Melanocyte of skin (primary cell): ENCODE data around the gene ATG4B. TPM values are rescaled to one million over a fixed set of nuclear protein-coding genes. Genes with fewer than 3 reads are reported as not detected.

Source experiments
- total RNA-seq, 2 donors: library from RNA; depleted of rRNA; stranded (reverse); fragments of >200 nt; gene quantifications; 2 replicates each; pipeline ENCODE4 v1.2.3, GENCODE V29; 2012

Gene ATG4B
- 10 to 100 TPM; 70.9 to 72.3 TPM for total RNA-seq

DNA sequence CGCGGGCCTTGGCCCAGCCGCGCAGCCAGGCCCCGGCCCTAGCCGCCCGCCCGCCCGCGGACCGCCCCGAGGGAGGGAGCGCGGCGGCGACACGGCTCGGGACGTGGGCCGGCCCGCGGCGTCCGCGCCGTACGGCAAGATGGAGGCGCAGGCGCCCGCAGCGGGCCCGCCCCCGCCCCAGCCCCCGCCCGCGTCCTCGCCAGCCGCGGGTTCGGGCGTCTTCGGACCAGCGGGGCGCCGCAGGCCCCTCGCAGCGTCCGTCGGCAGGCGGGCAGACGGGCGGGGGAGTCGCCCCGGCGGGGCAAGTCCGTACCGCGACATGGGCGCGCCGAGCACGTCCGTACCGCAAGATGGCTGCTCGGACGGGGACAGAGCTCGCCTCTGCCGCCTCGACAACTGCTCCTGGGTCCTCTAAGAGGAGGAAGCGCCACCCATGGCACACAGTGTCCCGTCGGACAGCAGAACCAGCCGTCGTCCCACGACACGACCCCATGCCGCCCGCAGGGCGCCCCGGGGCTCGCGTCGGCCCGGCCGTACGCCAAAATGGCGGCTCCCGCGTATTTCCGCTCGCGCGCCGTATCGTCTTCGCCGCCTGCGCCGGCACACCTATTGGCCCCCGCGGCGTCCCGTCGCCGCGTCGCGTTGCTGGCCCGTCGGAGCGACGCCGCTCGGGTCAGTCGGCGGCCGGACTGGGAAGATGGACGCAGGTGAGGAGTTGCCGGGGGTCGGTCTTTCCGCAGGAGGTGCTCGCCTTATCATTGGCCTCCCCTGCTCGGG, at the start of gene ATG4B, which contains the start of gene THAP4:
Gene ATG4B (plus strand): TSS at position 676 of the 777 bp plus-strand sequence. CDS start 22 bp downstream, at position 698.
Gene THAP4 (minus strand): TSS at position 141 of the 777 bp plus-strand sequence. CDS start 141 bp downstream, outside the sequence.

DNA sequence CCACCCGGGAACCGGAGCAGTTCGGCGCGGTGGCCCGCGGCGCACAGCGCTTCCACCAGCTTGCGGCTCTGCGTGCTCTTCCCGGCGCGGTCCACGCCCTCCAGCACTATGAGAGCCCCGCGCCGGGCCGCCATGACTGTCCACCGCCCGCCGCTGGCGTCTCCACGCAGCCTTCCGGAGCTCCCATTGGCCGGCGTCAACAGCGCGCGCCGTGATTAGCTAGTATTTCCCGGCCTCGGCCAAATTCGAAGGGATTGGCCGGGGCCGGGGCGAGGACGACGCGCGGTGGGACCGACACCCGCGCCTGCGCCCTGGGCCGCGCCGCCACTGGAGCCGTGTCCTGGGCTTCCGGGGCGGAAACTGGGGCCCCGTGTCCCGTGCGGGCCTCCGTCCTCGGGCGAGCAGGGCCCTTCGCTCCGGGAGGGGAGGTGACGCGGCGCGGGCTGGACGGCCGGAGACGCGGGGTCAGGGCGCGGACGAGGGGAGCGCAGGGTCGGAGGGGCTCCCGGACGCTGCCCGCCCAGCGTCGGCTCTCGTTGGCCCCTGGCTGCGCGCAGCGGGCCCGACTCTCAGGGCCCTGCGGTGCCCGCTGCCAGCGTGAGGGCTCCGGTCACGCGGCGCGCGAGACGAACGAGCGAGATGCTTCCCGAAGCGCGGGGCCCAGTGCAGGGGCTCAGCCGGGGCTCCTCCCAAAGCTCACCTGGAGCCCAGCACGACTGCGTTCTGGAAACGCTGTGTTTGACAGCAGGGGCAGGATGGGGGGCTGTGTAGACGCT, 49.3 kb downstream of the ATG4B start, which contains the start of gene DTYMK:
Gene DTYMK (minus strand): TSS at position 166 of the 776 bp plus-strand sequence. CDS start 32 bp downstream, at position 134.

DNA sequence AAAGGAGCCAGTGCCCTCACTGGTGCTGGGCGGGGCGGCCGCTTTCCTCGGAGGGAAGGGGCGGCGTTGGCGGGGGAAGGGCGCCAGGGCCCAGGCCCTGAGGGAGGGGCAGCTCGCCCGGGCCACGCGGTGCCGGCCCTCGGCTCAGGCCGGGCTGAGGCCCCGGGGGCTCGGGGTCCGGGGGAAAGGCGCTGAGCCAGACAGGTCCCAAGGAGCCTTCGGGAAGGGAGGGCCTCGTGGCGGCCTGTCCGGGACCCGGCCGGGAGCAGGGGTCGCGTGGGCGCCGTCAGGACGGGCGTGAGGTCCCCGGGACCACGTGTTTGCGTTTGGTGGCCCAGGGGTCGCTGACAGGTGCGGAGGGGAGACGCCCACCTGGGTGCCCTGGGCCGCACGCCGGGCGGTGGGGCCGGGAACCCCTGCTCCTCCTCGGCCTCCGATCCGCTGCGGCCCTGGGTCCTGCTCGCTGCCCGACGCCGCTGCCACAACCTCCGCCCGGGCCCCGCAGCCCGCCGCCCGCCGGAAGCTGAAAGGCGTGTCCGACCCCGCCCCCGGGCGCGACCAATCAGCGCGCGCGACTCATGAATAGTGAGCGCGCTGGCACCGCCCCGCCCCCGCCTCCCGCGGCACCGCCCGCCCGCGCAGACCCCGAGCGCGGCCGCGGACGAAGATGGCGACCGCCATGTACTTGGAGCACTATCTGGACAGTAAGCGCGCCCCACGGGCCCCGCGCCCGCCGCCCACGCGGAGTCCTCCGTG, 64.1 kb downstream of the ATG4B start, which contains the start of gene ING5:
Gene ING5 (plus strand): TSS at position 641 of the 756 bp plus-strand sequence. CDS start 27 bp downstream, at position 668.

Other genes starting within 250 kb of the ATG4B start
- gene STK25, start 129.1 kb upstream of the ATG4B start, total RNA-seq: 100 to 1,000 TPM; 115 to 145 TPM
- 1 to 10 TPM; 3.3 to 10.0 TPM for gene BOK, start 78.9 kb upstream of the ATG4B start, total RNA-seq
- 10 to 100 TPM; 37.9 to 68.3 TPM for gene THAP4, start 535 bp upstream of the ATG4B start, total RNA-seq
- 10 to 100 TPM; 34.1 to 86.6 TPM for gene DTYMK, start 49.1 kb downstream of the ATG4B start, total RNA-seq
- gene ING5, start 64.3 kb downstream of the ATG4B start, total RNA-seq: 10 to 100 TPM in 1 of 2 donors, 1 to 10 TPM in 1; 7.6 to 11.0 TPM
- gene D2HGDH, start 96.9 kb downstream of the ATG4B start, total RNA-seq: 10 to 100 TPM in 1 of 2 donors, 1 to 10 TPM in 1; 10.0 to 15.8 TPM
- gene GAL3ST2, start 139.1 kb downstream of the ATG4B start, total RNA-seq: under 1 TPM in 1 of 2 donors, not detected in 1; 0.34 TPM
- not detected for gene NEU4, start 171.5 kb downstream of the ATG4B start, total RNA-seq
- not detected for gene PDCD1, start 221.2 kb downstream of the ATG4B start, total RNA-seq
- gene RTP5, start 232.0 kb downstream of the ATG4B start, total RNA-seq: not detected